H9 (cell line): Measurements from ENCODE around the gene LETMD1. TPM values are rescaled to one million over a fixed set of nuclear protein-coding genes. Genes with fewer than 3 reads are reported as not detected.

Experiments used
- DNase-seq: peaks from one replicate; pipeline ENCODE4 v3.0.0-alpha.2; 2017
- H2AFZ ChIP-seq: one replicate; pipeline ENCODE4 v1.6.1; 2013; ENCODE audit warnings: mild to moderate bottlenecking, low read length, control low read depth, moderate library complexity
- H2AK5ac ChIP-seq: 2 replicates; pipeline ENCODE4 v1.6.1; 2013; ENCODE audit warnings: low read length, control low read depth, mixed read lengths; ENCODE audit not compliant: insufficient read length
- H2BK120ac ChIP-seq: one replicate; pipeline ENCODE4 v1.6.1; 2013; ENCODE audit warnings: low read depth, mild to moderate bottlenecking, low read length, control low read depth, inconsistent platforms; ENCODE audit not compliant: poor library complexity, severe bottlenecking
- H2BK12ac ChIP-seq: 2 replicates; pipeline ENCODE4 v1.6.1; 2013; ENCODE audit warnings: low read length, control low read depth, mixed read lengths, low read depth; ENCODE audit not compliant: insufficient read length
- H2BK15ac ChIP-seq: 2 replicates; pipeline ENCODE4 v1.6.1; 2013; ENCODE audit warnings: low read depth, low read length, control low read depth
- H2BK20ac ChIP-seq: one replicate; pipeline ENCODE4 v1.6.1; 2013; ENCODE audit warnings: low read depth, mild to moderate bottlenecking, low read length, control low read depth, inconsistent platforms; ENCODE audit not compliant: poor library complexity, severe bottlenecking
- H2BK5ac ChIP-seq: 2 replicates; pipeline ENCODE4 v1.6.1; 2013; ENCODE audit warnings: low read length, control low read depth, mixed read lengths; ENCODE audit not compliant: insufficient read length
- H3K14ac ChIP-seq: 2 replicates; pipeline ENCODE4 v1.6.1; 2013; ENCODE audit warnings: low read length, control low read depth; ENCODE audit not compliant: insufficient read depth
- H3K18ac ChIP-seq: 2 replicates; pipeline ENCODE4 v1.6.1; 2013; ENCODE audit warnings: low read depth, mild to moderate bottlenecking, mixed read lengths, low read length, control low read depth; ENCODE audit not compliant: insufficient read length
- H3K23ac ChIP-seq: 2 replicates; pipeline ENCODE4 v1.6.1; 2013; ENCODE audit warnings: low read length, control low read depth, mixed read lengths, low read depth; ENCODE audit not compliant: insufficient read length
- H3K23me2 ChIP-seq: 2 replicates; pipeline ENCODE4 v1.6.1; 2013; ENCODE audit warnings: low read depth, mild to moderate bottlenecking, mixed read lengths, low read length, control low read depth; ENCODE audit not compliant: insufficient read length, poor library complexity, severe bottlenecking
- H3K27ac ChIP-seq: 2 replicates; pipeline ENCODE4 v1.5.1; 2013; ENCODE audit warnings: low read length, control low read depth, mixed read lengths, low read depth; ENCODE audit not compliant: insufficient read length
- H3K27me3 ChIP-seq: 2 replicates; pipeline ENCODE4 v1.6.1; 2013; ENCODE audit warnings: low read length, control low read depth, inconsistent platforms; ENCODE audit not compliant: insufficient read depth
- H3K4ac ChIP-seq: 2 replicates; pipeline ENCODE4 v1.6.1; 2013; ENCODE audit warnings: low read depth, mild to moderate bottlenecking, control low read depth, inconsistent platforms, low read length, moderate library complexity
- H3K4me1 ChIP-seq: 2 replicates; pipeline ENCODE4 v1.6.1; 2013; ENCODE audit warnings: low read length, control low read depth, inconsistent platforms; ENCODE audit not compliant: insufficient read depth
- H3K4me2 ChIP-seq: 2 replicates; pipeline ENCODE4 v1.6.1; 2013; ENCODE audit warnings: low read length, control low read depth, mixed read lengths; ENCODE audit not compliant: insufficient read length, insufficient read depth
- H3K56ac ChIP-seq: 2 replicates; pipeline ENCODE4 v1.6.1; 2013; ENCODE audit warnings: low read depth, mild to moderate bottlenecking, mixed read lengths, low read length, control low read depth; ENCODE audit not compliant: insufficient read length
- H3K79me1 ChIP-seq: 2 replicates; pipeline ENCODE4 v1.6.1; 2013; ENCODE audit warnings: low read depth, mild to moderate bottlenecking, moderate library complexity, low read length, control low read depth, inconsistent platforms; ENCODE audit not compliant: insufficient read depth, poor library complexity, severe bottlenecking
- H3K79me2 ChIP-seq: 2 replicates; pipeline ENCODE4 v1.6.1; 2013; ENCODE audit warnings: low read length, control low read depth, inconsistent platforms; ENCODE audit not compliant: insufficient read depth
- H3K9ac ChIP-seq: 2 replicates; pipeline ENCODE4 v1.6.1; 2013; ENCODE audit warnings: low read length, control low read depth, mixed read lengths; ENCODE audit not compliant: insufficient read length; ENCODE audit errors: extremely low read depth
- H3K9me3 ChIP-seq: one replicate; pipeline ENCODE4 v1.6.1; 2013; ENCODE audit warnings: low read depth, low read length, inconsistent platforms; ENCODE audit not compliant: control insufficient read depth
- H3T11ph ChIP-seq: one replicate; pipeline ENCODE4 v1.6.1; 2013; ENCODE audit warnings: mild to moderate bottlenecking, low read length, control low read depth, inconsistent platforms
- H4K20me1 ChIP-seq: one replicate; pipeline ENCODE4 v1.6.1; 2013; ENCODE audit not compliant: control insufficient read depth, insufficient read length, insufficient read depth
- H4K5ac ChIP-seq: 2 replicates; pipeline ENCODE4 v1.6.1; 2013; ENCODE audit warnings: low read depth, mild to moderate bottlenecking, mixed read lengths, low read length, control low read depth; ENCODE audit not compliant: insufficient read length
- H4K8ac ChIP-seq: replicated peaks from 2 replicates; pipeline ENCODE4 v1.6.1; 2013; ENCODE audit warnings: low read length, control low read depth, mixed read lengths, low read depth; ENCODE audit not compliant: insufficient read length
- H4K91ac ChIP-seq: 2 replicates; pipeline ENCODE4 v1.6.1; 2013; ENCODE audit warnings: low read depth, mild to moderate bottlenecking, moderate library complexity, mixed read lengths, low read length, control low read depth; ENCODE audit not compliant: insufficient read length
- H3K27ac Mint-ChIP-seq, 3 experiments: 2 replicates in 2 of 3; 3 replicates in 1 of 3; pipeline ENCODE4 v1.8.0; 2020 to 2021; ENCODE audit warnings: mixed read lengths in 3 of 3, mild to moderate bottlenecking in 1 of 3, moderate library complexity in 1 of 3
- H3K27me3 Mint-ChIP-seq: 2 replicates; pipeline ENCODE4 v1.8.0; 2021; ENCODE audit warnings: low read depth, mild to moderate bottlenecking, moderate library complexity, mixed read lengths
- H3K36me3 Mint-ChIP-seq, 3 experiments: 2 replicates in 2 of 3; 3 replicates in 1 of 3; pipeline ENCODE4 v1.8.0; 2020 to 2021; ENCODE audit warnings: low read depth in 3 of 3, mixed read lengths in 3 of 3; ENCODE audit not compliant: insufficient read depth in 1 of 3
- H3K4me1 Mint-ChIP-seq, 2 experiments: 2 replicates each; pipeline ENCODE4 v1.8.0; 2020; ENCODE audit warnings: mixed read lengths in 2 of 2
- H3K4me3 Mint-ChIP-seq, 2 experiments: 2 replicates in 1 of 2; 3 replicates in 1 of 2; pipeline ENCODE4 v1.8.0; 2020 to 2021; ENCODE audit warnings: mild to moderate bottlenecking in 2 of 2, mixed read lengths in 2 of 2, moderate library complexity in 1 of 2
- H3K9me3 Mint-ChIP-seq, 2 experiments: 2 replicates in 1 of 2; 3 replicates in 1 of 2; pipeline ENCODE4 v1.8.0; 2020; ENCODE audit warnings: mild to moderate bottlenecking in 2 of 2, mixed read lengths in 2 of 2, moderate library complexity in 1 of 2
- total RNA-seq: library from RNA; stranded (reverse); gene quantifications from 2 replicates; pipeline ENCODE4 v1.2.1, GENCODE V29; 2021
- TF ChIP-seq, protein P1 (sequence below): fragments of 200-600 bp; sonication (generic); conservative IDR thresholded peaks from 3 replicates; pipeline ENCODE4 v1.8.0; 2021; ENCODE audit warnings: antibody characterized with exemption, mild to moderate bottlenecking

Gene LETMD1
- total RNA-seq, 1 experiment from 2014 or later, result 34.9 TPM

DNA sequence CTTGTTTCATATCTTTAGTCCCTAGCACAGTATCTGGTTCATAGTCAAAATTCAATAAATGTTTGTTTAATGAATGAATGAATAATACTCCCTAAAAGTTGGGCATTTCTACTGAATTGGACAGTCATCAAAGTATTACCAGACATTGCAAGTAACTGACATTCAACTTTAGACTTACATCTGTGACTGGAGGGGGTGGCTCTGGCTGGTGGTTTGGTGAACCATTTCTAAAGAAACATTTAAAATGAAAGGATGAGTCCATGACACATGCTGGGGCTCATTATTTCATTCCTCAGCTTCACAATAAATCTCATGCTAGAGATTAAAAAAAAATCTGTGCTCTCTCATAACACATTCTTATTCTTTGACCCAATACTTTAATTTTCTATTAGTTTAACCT, 55.9 kb downstream of the LETMD1 start:
- H2BK20ac ChIP-seq, result no peak overlapping the region
- no peak overlapping the region for H4K5ac ChIP-seq

More for the DNA sequence above, 55.9 kb downstream of the LETMD1 start:
- H3K4ac ChIP-seq, result no peak overlapping the region
- no peak overlapping the region for H4K91ac ChIP-seq
- H2BK12ac ChIP-seq, result no peak overlapping the region
- H2AFZ ChIP-seq, result no peak overlapping the region
- H3K9ac ChIP-seq, result no peak overlapping the region
- no peak overlapping the region for H3K23ac ChIP-seq
- TF ChIP-seq, protein P1, sequence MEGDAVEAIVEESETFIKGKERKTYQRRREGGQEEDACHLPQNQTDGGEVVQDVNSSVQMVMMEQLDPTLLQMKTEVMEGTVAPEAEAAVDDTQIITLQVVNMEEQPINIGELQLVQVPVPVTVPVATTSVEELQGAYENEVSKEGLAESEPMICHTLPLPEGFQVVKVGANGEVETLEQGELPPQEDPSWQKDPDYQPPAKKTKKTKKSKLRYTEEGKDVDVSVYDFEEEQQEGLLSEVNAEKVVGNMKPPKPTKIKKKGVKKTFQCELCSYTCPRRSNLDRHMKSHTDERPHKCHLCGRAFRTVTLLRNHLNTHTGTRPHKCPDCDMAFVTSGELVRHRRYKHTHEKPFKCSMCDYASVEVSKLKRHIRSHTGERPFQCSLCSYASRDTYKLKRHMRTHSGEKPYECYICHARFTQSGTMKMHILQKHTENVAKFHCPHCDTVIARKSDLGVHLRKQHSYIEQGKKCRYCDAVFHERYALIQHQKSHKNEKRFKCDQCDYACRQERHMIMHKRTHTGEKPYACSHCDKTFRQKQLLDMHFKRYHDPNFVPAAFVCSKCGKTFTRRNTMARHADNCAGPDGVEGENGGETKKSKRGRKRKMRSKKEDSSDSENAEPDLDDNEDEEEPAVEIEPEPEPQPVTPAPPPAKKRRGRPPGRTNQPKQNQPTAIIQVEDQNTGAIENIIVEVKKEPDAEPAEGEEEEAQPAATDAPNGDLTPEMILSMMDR, result no peak
- H2BK15ac ChIP-seq, result no peak overlapping the region
- H3K27ac ChIP-seq, result no peak overlapping the region
- no peak overlapping the region for H3K14ac ChIP-seq
- H3K23me2 ChIP-seq, result no peaks in the 10 kb centered on the region
- H3T11ph ChIP-seq, result no peak overlapping the region
- no peak overlapping the region for H3K4me2 ChIP-seq
- DNase-seq, result no peak
- H3K9me3 Mint-ChIP-seq, result no peaks in the 10 kb centered on the region
- H3K18ac ChIP-seq, result no peak overlapping the region
- no peak overlapping the region for H3K56ac ChIP-seq
- H3K79me2 ChIP-seq, result no peaks in the 10 kb centered on the region
- no peaks in the 10 kb centered on the region for H3K79me1 ChIP-seq
- no peak overlapping the region for H4K8ac ChIP-seq
- no peak overlapping the region for H2AK5ac ChIP-seq
- no peaks in the 10 kb centered on the region for H3K9me3 ChIP-seq
- H3K27me3 ChIP-seq, result no peaks in the 10 kb centered on the region
- H2BK5ac ChIP-seq, result no peak overlapping the region
- no peak overlapping the region for H3K4me3 Mint-ChIP-seq
- no peaks in the 10 kb centered on the region for H3K27me3 Mint-ChIP-seq
- H3K27ac Mint-ChIP-seq, result no peak overlapping the region
- H3K4me1 Mint-ChIP-seq, result no peaks in the 10 kb centered on the region
- H2BK120ac ChIP-seq, result no peak overlapping the region
- peaks cover 24 to 84% (median 51%) of the 10 kb centered on the region in 3 experiments; a peak in 6 of 7 replicates for H3K36me3 Mint-ChIP-seq
- no peaks in the 10 kb centered on the region for H3K4me1 ChIP-seq
- H4K20me1 ChIP-seq, result no peaks in the 10 kb centered on the region
